ENCODE measurements around the gene BGN. TPM values are rescaled to one million over a fixed set of nuclear protein-coding genes. Genes with fewer than 3 reads are reported as not detected.

BGN gene
- total RNA-seq, 1 donor from 2014 or later: 50.0 TPM

DNA sequence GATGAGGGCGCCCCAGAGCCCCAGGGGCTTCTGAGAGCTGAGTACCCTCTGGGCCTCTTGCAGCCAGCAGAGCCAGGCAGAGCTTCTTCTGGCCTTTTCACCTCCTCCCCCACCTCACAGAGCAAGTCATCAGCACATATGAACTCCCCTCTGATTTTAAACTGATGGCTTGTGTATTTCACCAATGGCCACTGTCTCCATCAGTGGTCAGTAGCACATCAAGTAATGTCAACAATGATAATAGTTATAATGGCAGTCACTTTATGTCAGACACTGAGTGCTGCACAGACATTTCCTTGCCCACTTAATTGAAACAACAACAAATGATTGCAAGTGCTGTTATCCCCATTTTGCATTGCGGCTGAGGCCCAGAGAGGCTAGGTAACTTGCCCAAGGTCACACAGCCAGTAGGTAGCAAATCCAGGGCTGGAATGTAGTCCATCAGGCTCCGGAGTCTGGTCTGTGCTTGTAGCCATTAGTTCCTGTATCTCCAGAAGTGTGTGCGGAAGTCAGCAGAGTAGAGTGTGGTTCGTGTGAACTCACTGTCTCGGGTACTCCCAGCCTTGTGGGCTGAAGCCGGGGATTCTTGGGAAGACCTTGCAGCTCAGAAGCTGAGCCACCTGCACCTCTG lies 25.6 kb downstream of the BGN start:
- Mint-ChIP-seq H3K4me3 (ENCODE audit: unreplicated experiment) (no peak overlapping the region), H3K27ac (ENCODE audit: unreplicated experiment) (no peak overlapping the region), H3K4me1 (ENCODE audit: low read depth, unreplicated experiment) (peaks cover 5% of the 10 kb centered on the region), H3K36me3 (ENCODE audit: low read depth, unreplicated experiment) (no peaks in the 10 kb centered on the region), H3K27me3 (ENCODE audit: low read depth, unreplicated experiment) (peaks cover 14% of the 10 kb centered on the region), H3K9me3 (ENCODE audit: unreplicated experiment) (no peaks in the 10 kb centered on the region)
- Histone ChIP-seq H4K20me1 (ENCODE audit: insufficient read depth, low read length) (peaks cover 5% of the 10 kb centered on the region), H2AFZ (ENCODE audit: low read depth, low read length) (no peak overlapping the region), H3K9me3 (ENCODE audit: insufficient read depth, low read depth, low read length) (no peaks in the 10 kb centered on the region), H3K4me1 (ENCODE audit: insufficient read depth, low read length) (peaks cover 14% of the 10 kb centered on the region), H3K36me3 (ENCODE audit: insufficient read depth, low read length) (no peaks in the 10 kb centered on the region), H3K9ac (ENCODE audit: low read length) (no peak overlapping the region), H3K27me3 (ENCODE audit: insufficient read depth, low read length) (peaks cover 14% of the 10 kb centered on the region), H3K27ac (ENCODE audit: low read depth, low read length) (no peak overlapping the region), H3K4me3 (ENCODE audit: insufficient read depth, low read depth, low read length) (no peak overlapping the region), H3K79me2 (ENCODE audit: insufficient read depth, low read length) (no peaks in the 10 kb centered on the region), H3K4me2 (ENCODE audit: low read length) (peak overlapping the region; percentile 67)
- FAIRE-seq (no peak), DNase-seq (ENCODE audit: low read depth) (no peak)
- no peak for TF ChIP-seq EZH2 (IDR thresholded peaks at IDR 0.05; ENCODE audit: insufficient read depth, low read length)
- TF ChIP-seq, protein P1, sequence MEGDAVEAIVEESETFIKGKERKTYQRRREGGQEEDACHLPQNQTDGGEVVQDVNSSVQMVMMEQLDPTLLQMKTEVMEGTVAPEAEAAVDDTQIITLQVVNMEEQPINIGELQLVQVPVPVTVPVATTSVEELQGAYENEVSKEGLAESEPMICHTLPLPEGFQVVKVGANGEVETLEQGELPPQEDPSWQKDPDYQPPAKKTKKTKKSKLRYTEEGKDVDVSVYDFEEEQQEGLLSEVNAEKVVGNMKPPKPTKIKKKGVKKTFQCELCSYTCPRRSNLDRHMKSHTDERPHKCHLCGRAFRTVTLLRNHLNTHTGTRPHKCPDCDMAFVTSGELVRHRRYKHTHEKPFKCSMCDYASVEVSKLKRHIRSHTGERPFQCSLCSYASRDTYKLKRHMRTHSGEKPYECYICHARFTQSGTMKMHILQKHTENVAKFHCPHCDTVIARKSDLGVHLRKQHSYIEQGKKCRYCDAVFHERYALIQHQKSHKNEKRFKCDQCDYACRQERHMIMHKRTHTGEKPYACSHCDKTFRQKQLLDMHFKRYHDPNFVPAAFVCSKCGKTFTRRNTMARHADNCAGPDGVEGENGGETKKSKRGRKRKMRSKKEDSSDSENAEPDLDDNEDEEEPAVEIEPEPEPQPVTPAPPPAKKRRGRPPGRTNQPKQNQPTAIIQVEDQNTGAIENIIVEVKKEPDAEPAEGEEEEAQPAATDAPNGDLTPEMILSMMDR (IDR thresholded peaks at IDR 0.05; ENCODE audit: insufficient read depth, low read depth, low read length): no peak

DNA sequence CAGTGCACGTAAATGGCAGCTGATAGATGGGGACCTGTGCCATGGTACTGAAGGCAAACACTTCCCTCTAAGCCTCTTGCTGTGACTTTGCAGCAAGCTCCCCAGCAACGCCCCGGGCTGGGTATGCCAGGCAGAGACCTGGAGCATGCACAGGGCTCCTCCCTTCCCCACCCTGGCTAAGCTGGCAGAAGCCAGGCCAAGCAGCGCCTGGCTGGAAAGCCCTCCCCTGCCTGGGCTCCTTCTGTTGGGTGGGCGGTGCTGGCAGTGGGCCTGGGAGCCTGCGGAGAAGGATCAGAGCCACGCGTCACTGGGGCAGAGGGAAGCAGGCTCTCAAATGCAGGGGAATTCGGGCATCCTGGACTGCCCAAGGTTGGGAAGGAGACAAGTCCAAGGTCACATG lies 26.3 kb downstream of the BGN start:
- Mint-ChIP-seq H3K9me3 (ENCODE audit: unreplicated experiment) (no peaks in the 10 kb centered on the region), H3K4me1 (ENCODE audit: low read depth, unreplicated experiment) (peaks cover 3% of the 10 kb centered on the region), H3K27me3 (ENCODE audit: low read depth, unreplicated experiment) (peaks cover 10% of the 10 kb centered on the region), H3K4me3 (ENCODE audit: unreplicated experiment) (no peak overlapping the region), H3K36me3 (ENCODE audit: low read depth, unreplicated experiment) (no peaks in the 10 kb centered on the region), H3K27ac (ENCODE audit: unreplicated experiment) (no peak overlapping the region)
- no peak overlapping the region for H2AFZ ChIP-seq (ENCODE audit: low read depth, low read length)
- H3K9ac ChIP-seq (ENCODE audit: low read length): no peak overlapping the region
- no peak for DNase-seq (ENCODE audit: low read depth)
- H3K9me3 ChIP-seq (ENCODE audit: insufficient read depth, low read depth, low read length): no peaks in the 10 kb centered on the region
- no peak overlapping the region for H3K27ac ChIP-seq (ENCODE audit: low read depth, low read length)
- H3K4me2 ChIP-seq (ENCODE audit: low read length): no peak overlapping the region
- peak; percentile 8 for TF ChIP-seq EZH2 (IDR thresholded peaks at IDR 0.05; ENCODE audit: insufficient read depth, low read length)
- TF ChIP-seq, protein P1 (IDR thresholded peaks at IDR 0.05; ENCODE audit: insufficient read depth, low read depth, low read length): no peak
- H4K20me1 ChIP-seq (ENCODE audit: insufficient read depth, low read length): peaks cover 1% of the 10 kb centered on the region
- no peaks in the 10 kb centered on the region for H3K36me3 ChIP-seq (ENCODE audit: insufficient read depth, low read length)
- H3K4me1 ChIP-seq (ENCODE audit: insufficient read depth, low read length): peaks cover 14% of the 10 kb centered on the region
- no peak overlapping the region for H3K4me3 ChIP-seq (ENCODE audit: insufficient read depth, low read depth, low read length)
- FAIRE-seq: peak; percentile 68
- no peaks in the 10 kb centered on the region for H3K79me2 ChIP-seq (ENCODE audit: insufficient read depth, low read length)
- H3K27me3 ChIP-seq (ENCODE audit: insufficient read depth, low read length): peaks cover 11% of the 10 kb centered on the region

DNA sequence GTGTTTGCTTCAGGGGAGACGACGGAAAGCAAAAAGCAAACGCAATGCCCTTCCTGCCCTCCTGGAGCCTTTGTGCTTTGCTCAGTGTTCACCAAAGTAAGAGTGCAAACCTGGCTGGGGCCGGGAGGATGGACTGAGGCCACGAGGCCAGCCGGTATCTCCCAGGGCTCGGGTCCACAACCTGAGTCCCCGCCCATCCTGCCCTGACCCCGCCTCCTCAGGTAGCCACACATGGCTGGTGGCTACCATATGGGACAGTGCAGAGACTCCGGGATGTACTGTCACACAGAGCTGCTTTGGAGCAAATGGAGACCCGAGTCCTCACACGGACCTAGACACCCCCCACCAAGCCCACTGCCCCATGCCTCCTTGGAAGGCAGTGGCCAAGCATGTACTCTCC lies 27.5 kb downstream of the BGN start:
- Mint-ChIP-seq H3K4me1 (ENCODE audit: low read depth, unreplicated experiment) (peaks cover 1% of the 10 kb centered on the region), H3K4me3 (ENCODE audit: unreplicated experiment) (no peak overlapping the region), H3K9me3 (ENCODE audit: unreplicated experiment) (no peaks in the 10 kb centered on the region), H3K36me3 (ENCODE audit: low read depth, unreplicated experiment) (no peaks in the 10 kb centered on the region), H3K27ac (ENCODE audit: unreplicated experiment) (no peak overlapping the region), H3K27me3 (ENCODE audit: low read depth, unreplicated experiment) (peaks cover 10% of the 10 kb centered on the region)
- Histone ChIP-seq H3K4me1 (ENCODE audit: insufficient read depth, low read length) (peaks cover 14% of the 10 kb centered on the region), H2AFZ (ENCODE audit: low read depth, low read length) (no peak overlapping the region), H4K20me1 (ENCODE audit: insufficient read depth, low read length) (no peaks in the 10 kb centered on the region), H3K79me2 (ENCODE audit: insufficient read depth, low read length) (no peaks in the 10 kb centered on the region), H3K27me3 (ENCODE audit: insufficient read depth, low read length) (peaks cover 8% of the 10 kb centered on the region), H3K4me3 (ENCODE audit: insufficient read depth, low read depth, low read length) (no peak overlapping the region), H3K27ac (ENCODE audit: low read depth, low read length) (no peak overlapping the region), H3K9me3 (ENCODE audit: insufficient read depth, low read depth, low read length) (no peaks in the 10 kb centered on the region), H3K9ac (ENCODE audit: low read length) (no peak overlapping the region), H3K4me2 (ENCODE audit: low read length) (no peak overlapping the region), H3K36me3 (ENCODE audit: insufficient read depth, low read length) (no peaks in the 10 kb centered on the region)
- DNase-seq (ENCODE audit: low read depth) (no peak), FAIRE-seq (no peak)
- TF ChIP-seq, protein P1 (IDR thresholded peaks at IDR 0.05; ENCODE audit: insufficient read depth, low read depth, low read length): no peak

All from astrocyte (in vitro differentiated cells and primary cell).